Measurements from ENCODE around the gene CLEC17A. TPM values are rescaled to one million over a fixed set of nuclear protein-coding genes. Genes with fewer than 3 reads are reported as not detected.

The CLEC17A gene
- total and polyA plus RNA-seq, 2 of the 8 experiments (the other 6 are each of a cell fraction or from before 2014, with no cell fraction given) = not detected

GRCh38 chr19:14571695-14572490 lies 11.0 kb upstream of the CLEC17A start, which contains the start of gene NDUFB7:
NDUFB7 (minus strand) TSS chr19:14572066; CDS start chr19:14572000, 66 bp downstream.
- CTCF ChIA-PET (ENCODE audit: partially characterized antibody) = interaction anchor here (0.6 to 10.8 kb wide), 14 partner anchors 10 to 659 kb away, joined by 3 to 149 read pairs (median 4); partner anchors contain the start of gene ZNF333
- peak within 1 kb of the TSS; percentile 57 to 91 for H3K4me2 ChIP-seq (ENCODE audit: insufficient read depth in 1 of 2, low read depth in 2 of 2, low read length in 2 of 2)
- POLR2A ChIA-PET (ENCODE audit: partially characterized antibody) = interaction anchor here (1.0 to 3.2 kb wide), 4 partner anchors 9 to 118 kb away, joined by 4 to 14 read pairs (median 8); partner anchors contain the start of gene ZNF333
- H3K4me3 ChIP-seq (ENCODE audit: extremely low read depth in 1 of 4, insufficient read depth in 2 of 4, low read depth in 3 of 4, low read length in 4 of 4) = peak within 1 kb of the TSS; percentile 50 to 98 (median 89)
- no peak within 1 kb of the TSS for H2AK5ac ChIP-seq (ENCODE audit: low read depth, low read length)
- H3K23me2 ChIP-seq (ENCODE audit: low read depth, low read length) = no peaks in the 10 kb centered on the region; the same call in 1 of the 2 replicates
- peaks cover 0 to 4% (median 2%) of the 10 kb centered on the region in 4 experiments; a peak in 3 of 7 replicates for H3K4me1 ChIP-seq (replicated peaks in 1 of 4; ENCODE audit: control insufficient read depth in 3 of 4, insufficient read depth in 4 of 4, low read length in 3 of 4)
- no peak within 1 kb of the TSS for H2BK12ac ChIP-seq (ENCODE audit: low read depth, low read length)
- peak within 1 kb of the TSS; percentile 63 for H3K27ac ChIP-seq (ENCODE audit: low read depth, low read length)
- no peak within 1 kb of the TSS for H3K23ac ChIP-seq (ENCODE audit: insufficient read length)
- H3K14ac ChIP-seq (ENCODE audit: insufficient read length) = no peak within 1 kb of the TSS
- no peak within 1 kb of the TSS for H2BK120ac ChIP-seq (replicated peaks; ENCODE audit: low read depth, low read length)
- DNase-seq (ENCODE audit: low read depth in 1 of 2, low spot score in 2 of 2) = peak; percentile 85 to 87
- no peak for FAIRE-seq
- H3K79me1 ChIP-seq (ENCODE audit: low read depth, low read length) = no peaks in the 10 kb centered on the region; the same call in none of the 2 replicates
- H4K8ac ChIP-seq (ENCODE audit: extremely low read depth, insufficient read depth, low read length) = peak within 1 kb of the TSS; percentile 98
- H2BK15ac ChIP-seq (ENCODE audit: low read length) = no peak within 1 kb of the TSS
- WGBS, 2 experiments (ENCODE audit: extremely low coverage in 1 of 2, insufficient coverage in 1 of 2, insufficient read length in 1 of 2, insufficient replicate concordance in 2 of 2, low coverage in 1 of 2, low lambda C conversion rate in 2 of 2, missing lambda C conversion rate in 1 of 2) = 6% methylated on average over 37 of the region's 40 CpGs; no CpG with 5 or more reads in 1 of the 2 experiments
- H4K91ac ChIP-seq (replicated peaks; ENCODE audit: insufficient read length, low read length) = peak within 1 kb of the TSS; percentile 93
- peak within 1 kb of the TSS; percentile 89 for H3K56ac ChIP-seq (replicated peaks; ENCODE audit: insufficient read length, low read depth, low read length)
- no peaks in the 10 kb centered on the region for H3K9me3 ChIP-seq (ENCODE audit: insufficient read depth in 2 of 2, low read depth in 1 of 2, low read length in 1 of 2)
- H3K36me3 ChIP-seq (ENCODE audit: control insufficient read depth in 2 of 4, insufficient read depth in 4 of 4, low read length in 3 of 4) = no peaks in the 10 kb centered on the region
- H2AFZ ChIP-seq (ENCODE audit: low read length) = no peak within 1 kb of the TSS
- peaks cover 0 to 6% of the 10 kb centered on the region in 2 experiments for H4K20me1 ChIP-seq (replicated peaks in 1 of 2; ENCODE audit: control insufficient read depth in 1 of 2, insufficient read depth in 2 of 2, low read length in 2 of 2)
- H3K18ac ChIP-seq (ENCODE audit: extremely low read depth, low read length) = peak within 1 kb of the TSS; percentile 96; the same call in 1 of the 2 replicates
- peak within 1 kb of the TSS; percentile 90 for H2BK5ac ChIP-seq (ENCODE audit: low read depth, low read length)
- H2BK20ac ChIP-seq (ENCODE audit: low read length) = no peak within 1 kb of the TSS
- H3K79me2 ChIP-seq (ENCODE audit: control insufficient read depth in 1 of 2, insufficient read depth in 2 of 2, low read length in 2 of 2) = peaks cover 0 to 19% of the 10 kb centered on the region in 2 experiments; a peak in 2 of 4 replicates
- peak within 1 kb of the TSS; percentile 98 for H3K4ac ChIP-seq (replicated peaks; ENCODE audit: insufficient read length, low read depth, low read length)
- peak within 1 kb of the TSS; percentile 79 for H4K5ac ChIP-seq (ENCODE audit: insufficient read length, low read depth, low read length)
- peak within 1 kb of the TSS; percentile 73 to 82 (median 76) for H3K9ac ChIP-seq (replicated peaks in 1 of 4; ENCODE audit: extremely low read depth in 1 of 4, low read depth in 3 of 4, low read length in 3 of 4)
- no peaks in the 10 kb centered on the region for H3K27me3 ChIP-seq (replicated peaks in 1 of 4; ENCODE audit: control insufficient read depth in 3 of 4, extremely low read depth in 1 of 4, insufficient read depth in 3 of 4, low read length in 3 of 4)
- no peak for TF ChIP-seq BCL11A (IDR thresholded peaks at IDR 0.05; ENCODE audit: low read depth in 2 of 2, low read length in 2 of 2)
- peak; percentile 89 for TF ChIP-seq TBP (IDR thresholded peaks at IDR 0.05; ENCODE audit: low read depth, low read length)
- TF ChIP-seq MAFK (IDR thresholded peaks at IDR 0.05; ENCODE audit: low read depth, low read length) = no peak
- peak; percentile 71; the same call in 1 of the 2 replicates for TF ChIP-seq JUND (IDR thresholded peaks at IDR 0.05; ENCODE audit: low read length)
- 0 out of 2 replicates have a peak, but pooled peaks have one; percentile 37 for TF ChIP-seq KDM5A (IDR thresholded peaks at IDR 0.05; ENCODE audit: low read length)
- no peak for TF ChIP-seq CBX5 (IDR thresholded peaks at IDR 0.05; ENCODE audit: low read depth, low read length)
- no peak for TF ChIP-seq USF2 (IDR thresholded peaks at IDR 0.05; ENCODE audit: low read length)
- TF ChIP-seq E2F6 (IDR thresholded peaks at IDR 0.05) = 0 out of 2 replicates have a peak, but pooled peaks have one; percentile 22
- TF ChIP-seq CHD1 (IDR thresholded peaks at IDR 0.05; ENCODE audit: low read depth, low read length) = no peak
